GM19438 (cell line): ENCODE measurements around the gene CLDN10.
"Not testable (repeated sequence)": the region's sequence is repeated elsewhere in the genome, so short reads cannot be mapped to it uniquely, and the experiment has no call there.

Experiments used
- ATAC-seq: cut with Tn5 transposase; IDR thresholded peaks from one replicate; pipeline ENCODE4 v1.9.1; 2021; ENCODE audit warnings: low read depth; ENCODE audit not compliant: unreplicated experiment

The CLDN10 gene

DNA sequence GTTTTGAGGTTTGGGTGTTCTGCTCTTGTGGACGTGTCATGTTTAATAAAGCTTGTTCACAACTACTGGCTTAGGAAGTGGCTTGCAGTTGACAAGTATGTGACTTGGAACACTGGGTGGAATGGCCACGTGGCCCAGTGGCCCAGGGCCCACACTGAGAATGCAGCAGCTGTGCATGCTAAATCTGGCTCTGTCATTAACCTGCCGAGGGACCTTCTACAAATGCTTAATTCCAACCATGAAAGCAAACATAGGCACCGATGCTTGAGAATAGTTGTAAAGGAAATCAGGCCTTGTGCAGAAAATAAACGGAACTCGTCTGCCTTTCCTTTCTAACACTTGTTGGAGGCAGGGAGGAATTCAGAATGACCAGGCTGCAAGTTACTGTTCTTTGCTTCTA, 11.6 kb upstream of the CLDN10 start:
- ATAC-seq, result no peak

- no peak for ATAC-seq
These were observed 11.2 kb upstream of the CLDN10 start for GRCh38 chr13:95541308-95541707.

- no peak for ATAC-seq
These were observed 10.5 kb upstream of the CLDN10 start for GRCh38 chr13:95541911-95542474.

DNA sequence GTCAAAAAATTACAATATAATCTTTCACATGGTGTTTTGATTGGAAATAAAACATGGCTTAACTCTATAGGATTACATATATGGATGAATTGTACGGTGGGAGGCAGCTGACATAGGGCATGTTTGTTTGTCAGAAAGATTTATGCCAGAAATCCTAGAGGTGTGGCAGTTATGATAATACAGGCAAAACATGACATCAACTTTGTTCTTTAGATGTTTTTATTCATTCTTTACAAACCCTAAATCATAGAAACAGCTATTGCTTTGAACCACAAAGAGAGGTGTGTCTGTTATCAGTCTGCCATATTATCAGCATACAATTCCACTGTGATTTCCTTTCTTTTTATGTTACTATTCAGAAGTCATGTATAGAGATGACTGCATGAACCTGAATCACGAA, 8.2 kb upstream of the CLDN10 start:
- no peak for ATAC-seq

GRCh38 chr13:95546919-95547318, 5.6 kb upstream of the CLDN10 start:
- no peak for ATAC-seq

DNA sequence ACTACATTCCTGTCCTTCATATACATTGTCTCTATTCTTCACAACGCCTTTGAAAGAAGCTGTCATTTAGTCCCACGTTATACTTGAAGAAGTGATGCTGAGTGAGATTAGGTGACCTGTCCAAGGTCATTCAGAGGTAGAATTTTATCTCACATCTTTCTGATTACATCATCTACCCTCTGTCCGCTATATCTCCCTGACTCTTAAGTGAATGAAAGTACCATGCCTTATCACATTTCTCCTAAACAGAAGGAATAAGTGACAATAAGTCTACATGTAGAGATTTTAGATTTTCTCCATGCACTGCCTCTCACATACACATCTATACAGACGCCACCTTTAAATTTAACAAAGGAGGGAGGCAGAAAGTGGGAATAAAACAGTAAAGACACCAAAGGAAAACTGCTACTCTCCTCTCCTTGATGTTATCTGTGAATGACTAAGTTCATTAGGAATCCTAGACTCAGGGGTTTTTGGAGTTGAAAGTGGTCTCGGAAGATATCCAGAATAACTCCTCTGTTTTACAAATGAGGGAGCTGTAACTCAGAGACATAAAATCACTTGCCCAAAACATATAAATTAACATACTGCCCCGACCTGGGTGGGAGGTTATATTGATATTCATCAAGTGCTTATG, 4.9 kb upstream of the CLDN10 start:
- no peak for ATAC-seq

- ATAC-seq, result no peak
These were observed 347 bp upstream of the CLDN10 start for GRCh38 chr13:95552208-95552538.

DNA sequence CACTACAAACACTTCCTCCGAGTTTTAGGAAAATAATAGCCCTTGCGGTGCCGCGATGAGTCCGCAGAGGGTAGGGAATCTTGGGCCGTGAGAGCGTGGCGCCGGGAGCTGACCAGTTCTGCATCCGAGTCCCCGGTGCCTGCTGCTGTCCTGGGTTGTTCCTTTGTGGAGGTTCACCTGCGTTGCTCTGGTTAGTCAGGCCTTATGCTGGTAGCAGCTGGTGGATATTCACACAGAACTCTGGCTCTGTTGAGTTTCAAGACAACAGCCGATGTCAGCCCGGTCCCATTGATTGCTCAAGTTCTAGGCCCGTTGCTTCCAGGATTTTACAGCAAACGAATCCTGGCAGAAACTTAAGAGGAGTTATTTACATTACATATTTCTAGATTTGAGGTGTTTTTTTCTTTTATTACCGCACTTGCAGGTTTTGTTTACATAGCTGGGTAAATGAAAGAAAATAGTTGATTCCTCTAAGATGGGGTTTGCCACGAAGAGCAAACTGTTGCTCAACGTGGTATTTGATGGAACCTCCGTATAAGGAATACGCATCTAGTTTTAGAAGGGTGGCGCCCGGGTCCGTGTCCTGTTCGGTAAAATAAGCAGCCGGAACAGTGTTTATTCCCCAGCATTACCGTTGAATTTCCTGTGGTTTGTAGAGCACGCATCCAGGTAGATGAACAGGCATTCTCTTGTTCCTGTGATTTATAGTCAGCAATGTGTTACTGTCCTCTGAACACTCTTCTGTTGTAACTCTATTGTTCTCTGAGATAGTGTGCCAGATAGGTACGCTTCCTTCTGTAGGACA, 1.3 kb downstream of the CLDN10 start:
- ATAC-seq, result peak; percentile 29

DNA sequence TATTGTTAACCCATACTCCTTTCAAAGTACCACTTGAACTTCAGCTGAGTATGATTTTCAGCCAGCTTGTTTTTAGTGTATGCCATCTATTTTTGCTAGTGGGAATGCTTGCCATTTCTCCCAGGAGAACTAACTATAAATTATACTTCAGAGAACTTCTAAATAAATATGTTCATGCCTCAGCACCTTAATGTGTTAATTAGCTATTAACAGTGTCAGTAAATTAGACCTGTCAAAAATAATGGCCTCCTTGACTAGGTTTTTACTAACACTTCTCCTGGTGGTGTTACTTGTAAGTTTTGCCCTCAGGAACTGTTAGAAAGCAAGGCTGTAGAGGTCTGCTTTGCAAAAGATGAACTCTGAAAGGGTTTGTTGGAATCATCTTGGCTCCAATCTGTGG, 4.5 kb downstream of the CLDN10 start:
- no peak for ATAC-seq

DNA sequence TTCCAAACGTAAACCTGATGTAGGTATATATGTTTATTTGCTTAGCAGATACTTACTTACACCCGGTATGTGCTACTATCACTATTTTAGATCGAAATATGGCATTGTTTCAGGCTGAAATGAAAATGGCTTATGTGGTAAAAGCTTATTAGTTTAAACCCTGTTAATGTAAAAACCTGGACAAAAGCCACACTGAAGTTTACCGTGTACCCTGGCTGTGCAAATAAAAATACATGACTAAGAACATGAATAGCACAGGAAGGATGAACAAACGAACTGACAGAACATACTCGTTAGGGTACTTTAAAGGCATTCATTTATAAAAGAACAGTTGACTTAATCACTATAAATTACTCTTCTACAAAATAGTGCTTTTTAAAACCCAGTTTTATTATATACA, 6.6 kb downstream of the CLDN10 start:
- ATAC-seq, result no peak

- no peak for ATAC-seq
These were observed 7.9 kb downstream of the CLDN10 start for GRCh38 chr13:95560387-95560786.

- ATAC-seq, result no peak
These were observed 11.6 kb downstream of the CLDN10 start for GRCh38 chr13:95564091-95564490.

GRCh38 chr13:95564733-95565291, 12.3 kb downstream of the CLDN10 start:
- ATAC-seq, result no peak

- not testable (repeated sequence) for ATAC-seq
These were observed 13.2 kb downstream of the CLDN10 start for GRCh38 chr13:95565758-95566157.

DNA sequence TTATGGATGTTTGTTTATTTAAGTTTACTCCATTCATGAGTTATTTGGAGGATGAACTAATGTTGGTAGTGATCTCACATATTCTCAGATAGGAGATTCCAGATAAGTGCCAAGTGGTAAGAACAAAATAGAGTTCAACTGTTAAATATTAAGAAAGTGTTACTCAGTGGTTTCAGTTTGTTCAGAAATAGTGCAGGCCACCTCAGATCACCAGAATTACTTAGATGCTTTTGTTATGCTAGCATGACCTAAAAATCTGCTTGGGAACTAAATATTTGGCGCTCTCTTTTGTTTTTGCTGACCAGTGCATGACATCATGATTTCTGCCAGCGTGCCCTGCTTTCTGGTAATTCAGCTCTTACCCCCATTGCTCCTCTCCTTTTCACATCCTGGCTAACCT, 15.6 kb downstream of the CLDN10 start:
- ATAC-seq, result no peak

- no peak for ATAC-seq
These were observed 17.5 kb downstream of the CLDN10 start for GRCh38 chr13:95570016-95570415.

DNA sequence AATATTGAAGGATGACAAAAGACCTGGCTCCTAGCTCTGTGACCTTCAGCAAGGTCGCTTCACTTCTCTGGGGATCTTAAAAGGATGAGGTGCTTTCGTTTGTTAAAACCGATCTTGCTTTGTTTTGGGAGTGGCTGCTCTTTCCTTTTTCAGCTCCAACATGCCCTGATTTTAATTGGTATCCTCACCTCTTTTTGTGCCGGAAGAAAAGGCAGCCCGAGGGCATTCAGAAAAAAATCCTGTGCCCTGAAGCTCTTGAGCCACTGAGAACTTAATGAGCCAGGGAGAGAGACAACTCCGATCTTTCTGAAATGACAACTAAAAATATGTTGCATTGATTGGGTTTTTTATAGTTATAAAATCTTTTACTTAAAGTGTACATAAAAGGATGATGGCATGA, 19.4 kb downstream of the CLDN10 start:
- ATAC-seq, result no peak

DNA sequence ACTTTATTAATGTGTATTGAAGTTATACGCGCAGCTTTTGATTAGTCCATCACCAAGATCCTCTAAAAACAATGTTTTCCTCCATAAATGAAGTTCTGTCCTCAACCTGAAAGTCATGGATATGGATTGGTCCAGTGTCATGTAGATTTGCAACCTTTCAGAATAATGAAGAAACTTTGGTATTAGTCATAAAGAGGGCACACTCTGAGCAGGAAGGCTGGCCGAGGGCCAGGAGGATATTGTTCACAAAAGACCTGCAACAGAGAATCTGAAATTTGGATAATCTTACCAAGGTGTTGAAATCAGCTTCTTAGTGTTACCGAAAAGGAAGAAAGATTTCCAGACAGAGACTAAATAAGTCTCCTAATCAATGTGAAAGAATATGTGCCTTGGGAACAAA, 20.7 kb downstream of the CLDN10 start:
- ATAC-seq, result no peak

- no peak for ATAC-seq
These were observed 26.8 kb downstream of the CLDN10 start for GRCh38 chr13:95579303-95579702.

GRCh38 chr13:95585867-95586266, 33.3 kb downstream of the CLDN10 start:
- no peak for ATAC-seq

DNA sequence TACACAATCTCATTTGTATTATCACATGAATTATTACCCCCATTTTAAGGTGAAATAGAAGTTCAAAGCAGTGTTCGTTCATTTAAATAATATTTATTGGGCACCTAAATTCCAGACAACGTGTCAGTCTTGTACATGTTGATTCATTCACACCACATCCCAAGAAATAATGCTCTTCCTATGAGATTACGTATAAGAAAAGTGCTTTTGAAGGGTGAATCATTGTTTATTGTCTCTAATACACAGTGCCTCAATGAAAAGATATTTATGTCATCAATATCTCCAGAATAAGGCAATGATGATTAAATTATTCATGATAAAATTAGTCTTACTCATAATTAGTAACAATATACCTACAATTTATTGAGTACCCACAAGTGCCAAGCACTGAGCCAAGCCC, 35.6 kb downstream of the CLDN10 start:
- no peak for ATAC-seq

DNA sequence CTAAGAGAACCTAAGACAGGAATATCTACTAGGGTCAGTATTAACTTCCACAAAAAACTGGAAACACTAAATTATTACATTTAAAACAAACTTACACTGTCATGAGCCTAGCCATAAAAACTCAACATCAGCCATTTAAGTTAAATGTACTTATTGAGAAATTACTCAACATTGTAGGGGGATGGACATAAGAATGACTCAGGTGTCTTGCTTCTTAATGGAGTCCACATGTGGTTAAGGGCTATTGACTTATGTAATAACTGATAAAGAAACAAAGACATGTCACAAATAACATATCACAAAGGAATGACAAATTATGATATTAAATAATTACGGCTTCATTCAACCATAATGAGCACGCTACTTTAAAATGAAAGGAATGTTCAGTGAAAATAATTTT, 36.2 kb downstream of the CLDN10 start:
- ATAC-seq, result no peak
